GM18505 (cell line): Measurements from ENCODE around the gene FGF14.

ENCODE experiments used
- ATAC-seq: cut with Tn5 transposase; IDR thresholded peaks from one replicate; pipeline ENCODE4 v1.9.1; 2021; ENCODE audit not compliant: unreplicated experiment
- POLR2A ChIP-seq: IDR thresholded peaks from 4 replicates; pipeline ENCODE4 v1.6.1; 2011; ENCODE audit warnings: borderline replicate concordance; ENCODE audit not compliant: insufficient read depth, insufficient read length; ENCODE audit errors: extremely low read depth

The FGF14 gene

DNA sequence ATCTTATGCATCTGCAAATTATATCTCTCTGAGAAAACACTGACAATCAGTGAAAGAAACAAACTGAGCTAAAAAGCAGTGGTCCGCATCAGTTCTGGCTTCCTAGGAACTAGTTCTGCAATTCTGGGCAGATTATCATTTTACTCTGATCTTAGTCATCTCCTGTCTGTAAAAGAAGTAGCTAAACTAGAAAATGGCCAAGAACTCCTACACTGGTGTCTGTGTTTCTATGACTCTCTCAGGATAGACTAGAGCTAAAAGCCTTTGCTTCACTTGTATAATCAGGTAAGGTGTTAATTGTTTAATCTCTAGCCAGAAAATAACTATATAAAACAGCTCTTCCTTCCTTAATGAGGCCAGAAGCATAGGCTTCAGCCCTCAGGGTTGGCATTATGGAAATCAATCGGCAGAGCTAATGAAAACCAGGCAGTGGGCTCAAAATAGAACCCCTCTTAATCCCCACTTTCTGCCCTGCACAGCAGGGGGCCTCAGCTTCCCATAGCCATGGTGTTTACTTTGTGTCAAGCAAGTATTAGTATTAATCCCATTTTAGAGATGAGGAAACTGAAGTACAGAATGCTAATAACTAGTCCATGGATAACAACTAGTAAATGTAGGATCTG is 459.2 kb downstream of the FGF14 start:
- no peak for ATAC-seq
- no peak for TF ChIP-seq POLR2A

GRCh38 chr13:101942038-101942437 is 459.8 kb downstream of the FGF14 start:
- peak; percentile 81 for ATAC-seq
- TF ChIP-seq POLR2A: no peak

- no peak for TF ChIP-seq POLR2A
- no peak for ATAC-seq
Measured at GRCh38 chr13:101941095-101941783, 460.6 kb downstream of the FGF14 start.

- ATAC-seq: no peak
- TF ChIP-seq POLR2A: no peak
Measured at GRCh38 chr13:101939370-101939769, 462.5 kb downstream of the FGF14 start.

DNA sequence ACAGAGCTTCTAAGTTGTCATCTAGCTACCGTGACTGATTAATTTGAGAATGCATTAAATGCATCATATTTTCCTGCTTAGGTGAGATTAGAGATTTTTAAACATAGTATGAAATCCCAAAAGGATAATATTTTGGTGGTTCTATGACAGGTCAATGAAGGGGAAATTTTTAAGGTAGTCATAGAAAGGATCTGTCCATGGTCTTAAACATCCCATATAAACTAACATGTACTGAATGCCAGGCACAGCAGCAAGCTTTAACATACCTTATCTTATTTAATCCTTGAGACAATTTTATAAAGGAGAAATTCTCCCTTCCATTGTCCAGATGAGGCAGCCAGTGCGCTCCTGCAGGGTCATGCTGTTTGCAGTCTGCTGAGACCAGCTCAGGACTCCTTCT is 466.0 kb downstream of the FGF14 start:
- no peak for ATAC-seq
- no peak for TF ChIP-seq POLR2A

GRCh38 chr13:101931186-101931585 is 470.7 kb downstream of the FGF14 start:
- TF ChIP-seq POLR2A: no peak
- no peak for ATAC-seq

- no peak for ATAC-seq
- no peak for TF ChIP-seq POLR2A
Measured at GRCh38 chr13:101930331-101930730, 471.5 kb downstream of the FGF14 start.

- no peak for ATAC-seq
- TF ChIP-seq POLR2A: no peak
Measured at GRCh38 chr13:101925731-101926130, 476.1 kb downstream of the FGF14 start.

GRCh38 chr13:101919541-101920181 is 482.2 kb downstream of the FGF14 start:
- ATAC-seq: no peak
- TF ChIP-seq POLR2A: no peak

DNA sequence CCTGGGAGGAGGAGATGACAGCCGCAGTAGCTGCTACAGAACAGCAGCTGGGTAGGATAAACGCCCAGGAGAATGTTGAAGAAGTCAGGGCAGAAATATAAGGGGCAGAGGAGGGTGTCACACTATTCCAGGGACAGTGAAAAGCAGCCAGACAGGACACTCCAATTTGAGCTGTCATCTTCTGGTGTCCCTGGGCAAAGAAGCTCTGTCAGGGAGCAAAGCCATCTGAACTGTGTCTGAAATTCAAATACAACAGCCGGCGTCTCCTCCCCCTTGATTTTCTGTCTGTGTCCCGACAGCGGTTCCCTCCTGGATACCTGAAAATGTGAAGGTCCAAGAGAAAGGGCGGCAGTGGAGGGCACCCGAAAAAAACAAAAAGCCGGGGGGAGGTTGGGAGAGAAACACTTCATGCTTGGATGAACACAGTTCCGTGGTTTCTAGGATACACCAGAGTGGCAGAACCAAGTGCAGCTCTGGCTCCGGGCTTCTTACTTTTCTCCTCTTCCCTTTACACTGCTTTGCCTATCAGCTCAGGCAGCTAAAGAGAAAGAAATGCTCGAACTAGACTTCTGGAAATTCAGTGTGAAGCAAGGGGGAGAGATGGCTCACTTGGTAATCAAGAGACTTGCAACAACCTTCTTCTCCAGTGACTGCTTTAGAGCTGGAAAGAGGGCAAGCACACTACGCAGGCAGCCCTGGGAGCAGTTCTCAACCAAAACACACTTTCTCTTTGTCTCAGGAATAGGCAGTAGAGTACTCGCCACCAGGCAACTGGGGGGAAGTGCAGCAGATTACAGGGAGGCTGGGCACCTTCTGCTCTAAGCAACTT is 483.8 kb downstream of the FGF14 start:
- ATAC-seq: no peak
- TF ChIP-seq POLR2A: no peak

DNA sequence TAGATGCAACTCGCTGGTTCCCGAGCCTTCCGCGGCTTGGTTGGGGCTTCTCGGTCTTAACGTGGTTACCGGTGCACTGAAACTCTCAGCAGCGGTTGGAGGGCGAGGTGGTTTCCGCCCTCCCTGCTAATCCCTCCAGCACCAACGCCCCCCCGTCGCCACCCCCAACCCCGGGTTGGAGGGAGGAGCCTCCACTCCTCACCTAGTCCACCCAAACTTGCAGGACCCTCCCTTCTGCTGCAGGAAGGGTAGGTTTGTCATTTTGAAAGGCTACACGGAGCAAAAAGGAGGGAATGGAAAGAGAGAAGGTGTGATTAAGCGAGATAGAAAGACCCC is 484.4 kb downstream of the FGF14 start:
- no peak for TF ChIP-seq POLR2A

DNA sequence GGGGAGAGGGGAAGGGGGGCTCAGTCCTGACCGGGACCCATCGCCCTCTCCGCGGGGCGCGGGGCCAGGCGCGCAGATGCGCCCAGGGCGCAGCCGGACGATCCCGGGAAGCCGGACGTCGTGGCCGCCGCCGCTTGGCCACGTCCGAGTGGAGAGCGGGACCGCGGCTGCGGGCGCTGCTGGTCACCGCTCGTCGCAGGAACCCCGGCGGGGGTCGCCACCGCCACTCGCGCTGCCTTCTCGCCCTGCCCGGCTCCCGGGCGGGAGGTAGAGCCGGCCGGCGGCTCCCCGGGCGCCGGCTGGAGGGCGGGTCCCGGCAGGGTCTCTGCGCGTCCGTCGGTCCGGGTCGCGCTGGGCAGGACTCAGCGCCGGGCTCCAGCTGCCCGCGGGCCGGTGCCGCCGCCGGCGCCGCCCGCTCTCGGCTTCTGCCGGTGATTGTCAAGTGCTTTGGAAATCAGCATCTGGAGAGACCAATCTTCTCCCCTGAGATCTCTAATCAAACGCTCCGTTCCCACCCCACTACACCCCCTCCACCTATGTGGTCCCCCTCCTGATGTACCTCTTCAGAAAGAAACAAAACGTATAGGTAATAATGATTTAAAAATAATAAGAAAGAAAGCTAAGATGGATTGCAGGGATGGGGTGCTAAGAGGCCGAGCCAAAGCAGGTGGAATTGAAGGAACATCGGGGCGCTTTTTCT is 484.9 kb downstream of the FGF14 start:
- no peak for ATAC-seq
- TF ChIP-seq POLR2A: no peak

More for the DNA sequence above, 484.4 kb downstream of the FGF14 start:
- no peak for ATAC-seq
